ENCODE data around the gene GABRD.

Gene GABRD

GRCh38 chr1:2019571-2020309 is 595 bp downstream of the GABRD start:
- no peak for DNase-seq

GRCh38 chr1:2020310-2020655 is 1.1 kb downstream of the GABRD start:
- DNase-seq: no peak

GRCh38 chr1:2021550-2021949 is 2.4 kb downstream of the GABRD start:
- DNase-seq: no peak

GRCh38 chr1:2022063-2022770 is 3.1 kb downstream of the GABRD start:
- DNase-seq: no peak

GRCh38 chr1:2023187-2023586 is 4.0 kb downstream of the GABRD start:
- no peak for DNase-seq

GRCh38 chr1:2024451-2024850 is 5.3 kb downstream of the GABRD start:
- no peak for DNase-seq

- no peak for DNase-seq
These were observed 5.7 kb downstream of the GABRD start for GRCh38 chr1:2024887-2025286.

- DNase-seq: peak; percentile 35
These were observed 6.4 kb downstream of the GABRD start for GRCh38 chr1:2025491-2025981.

GRCh38 chr1:2027961-2028583 is 8.9 kb downstream of the GABRD start:
- no peak for DNase-seq

- DNase-seq: no peak
These were observed 9.9 kb downstream of the GABRD start for GRCh38 chr1:2028870-2029560.

GRCh38 chr1:2029561-2029960 is 10.4 kb downstream of the GABRD start:
- no peak for DNase-seq

- DNase-seq: no peak
These were observed 11.1 kb downstream of the GABRD start for GRCh38 chr1:2030076-2030871.

GRCh38 chr1:2031546-2032540 is 12.7 kb downstream of the GABRD start:
- DNase-seq: no peak

- DNase-seq: no peak
These were observed 13.6 kb downstream of the GABRD start for GRCh38 chr1:2032737-2033136.

GRCh38 chr1:2033165-2033564 is 14.0 kb downstream of the GABRD start:
- no peak for DNase-seq

- DNase-seq: no peak
These were observed 17.1 kb downstream of the GABRD start for GRCh38 chr1:2036287-2036686.

- DNase-seq: no peak
These were observed 18.3 kb downstream of the GABRD start for GRCh38 chr1:2037314-2037979.

- no peak for DNase-seq
These were observed 19.1 kb downstream of the GABRD start for GRCh38 chr1:2038229-2038628.

GRCh38 chr1:2039251-2039650 is 20.1 kb downstream of the GABRD start:
- DNase-seq: no peak

GRCh38 chr1:2041305-2041704 is 22.2 kb downstream of the GABRD start:
- no peak for DNase-seq

GRCh38 chr1:2041887-2042286 is 22.7 kb downstream of the GABRD start:
- no peak for DNase-seq

All from CD4-positive, alpha-beta T cell treated with Interleukin-6 for 4 hours (primary cell).